HG03457 (cell line): Measurements from ENCODE around the gene CHMP1B.
A peak's percentile ranks its signal among the peaks of the same experiment; 100 is the strongest.
"Not testable (repeated sequence)": the region's sequence is repeated elsewhere in the genome, so short reads cannot be mapped to it uniquely, and the experiment has no call there.

Experiments
- ATAC-seq: cut with Tn5 transposase; IDR thresholded peaks from one replicate; pipeline ENCODE4 v1.9.1; 2021; ENCODE audit warnings: moderate number of reproducible peaks; ENCODE audit not compliant: unreplicated experiment

Gene CHMP1B

DNA sequence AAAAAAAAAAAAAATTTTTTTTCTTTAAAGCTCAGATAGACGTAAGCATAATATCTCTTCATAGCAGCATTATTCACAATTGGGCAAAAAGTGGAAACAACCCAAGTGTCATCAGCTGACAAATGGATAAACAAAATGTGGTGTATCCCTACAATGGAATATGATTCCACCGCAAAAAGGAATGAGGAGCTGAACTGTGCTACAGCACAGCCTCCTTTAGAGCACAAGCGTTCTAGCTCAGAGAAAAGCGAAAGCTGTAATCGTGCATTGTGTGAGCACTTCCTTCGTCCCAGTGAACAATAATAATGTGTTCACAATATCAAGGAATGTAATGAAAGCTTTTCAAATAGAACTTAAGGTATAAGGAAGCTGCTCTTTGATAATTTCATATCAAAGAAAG is 11.7 kb upstream of the CHMP1B start:
- no peak for ATAC-seq

DNA sequence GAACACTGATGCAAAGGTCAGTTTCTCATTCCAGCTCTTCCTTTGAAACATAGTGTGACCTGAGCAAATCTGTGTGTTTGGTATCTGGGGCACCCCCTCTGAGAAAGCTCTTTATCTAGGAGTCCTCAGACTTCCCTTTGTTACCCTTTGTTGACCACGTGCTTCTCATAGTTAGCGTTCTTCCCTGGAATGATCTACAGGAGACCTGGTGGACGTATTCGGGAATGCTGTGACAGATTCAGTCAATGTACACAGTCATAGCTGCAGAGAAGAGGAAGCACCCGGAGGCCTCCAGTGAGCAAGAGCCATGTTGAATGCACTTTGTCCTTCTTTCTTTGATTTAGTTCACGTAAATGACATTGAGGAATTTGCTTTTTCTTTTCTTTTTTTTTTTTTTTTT is 10.7 kb upstream of the CHMP1B start:
- ATAC-seq, result no peak

GRCh38 chr18:11842562-11842961 is 8.7 kb upstream of the CHMP1B start:
- no peak for ATAC-seq

DNA sequence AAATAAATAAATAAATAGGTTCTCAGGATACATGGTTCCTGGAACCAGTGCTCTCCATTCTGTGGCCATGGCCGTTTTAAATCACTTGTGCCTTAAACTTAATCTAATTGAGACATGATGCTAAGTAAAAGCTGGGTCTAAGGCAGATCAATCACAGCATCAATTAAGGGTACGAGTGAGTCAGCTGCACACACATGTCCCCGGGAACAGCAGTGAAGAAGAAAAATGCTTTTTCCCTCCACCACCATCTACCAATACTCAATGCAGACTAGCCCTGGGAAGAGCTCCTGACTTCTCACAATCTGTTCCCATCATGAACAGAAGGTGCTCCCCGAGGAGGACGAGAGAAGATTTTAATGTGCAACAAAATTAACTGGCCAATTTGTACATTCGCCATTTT is 6.8 kb upstream of the CHMP1B start:
- no peak for ATAC-seq

- ATAC-seq, result no peak
Observed at GRCh38 chr18:11845654-11846053, 5.6 kb upstream of the CHMP1B start.

DNA sequence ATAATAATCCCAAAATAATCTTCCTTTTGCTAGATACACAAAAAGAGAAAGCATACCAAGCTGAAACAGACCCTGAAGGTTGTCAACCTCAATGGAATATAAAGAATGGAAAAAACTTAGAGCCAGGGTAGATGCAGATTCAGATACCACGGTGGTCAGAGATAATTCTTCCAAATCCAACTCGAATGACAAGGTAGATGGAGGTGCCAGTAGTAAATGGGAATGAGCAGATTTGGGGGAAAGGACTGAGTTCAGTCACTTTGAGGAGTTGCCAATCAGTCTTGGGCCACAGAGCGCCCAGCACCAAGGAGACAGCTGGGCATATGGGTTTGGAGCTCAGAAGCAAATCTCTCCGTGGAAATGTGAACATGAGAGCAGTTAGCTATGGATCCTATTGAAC is 3.4 kb upstream of the CHMP1B start:
- no peak for ATAC-seq

- ATAC-seq, result no peak
Observed at GRCh38 chr18:11849279-11849678, 1.9 kb upstream of the CHMP1B start.

GRCh38 chr18:11849841-11850634 is 1.2 kb upstream of the CHMP1B start:
- no peak for ATAC-seq

- ATAC-seq, result peak; percentile 25
Observed at GRCh38 chr18:11850821-11851145, 430 bp upstream of the CHMP1B start.

DNA sequence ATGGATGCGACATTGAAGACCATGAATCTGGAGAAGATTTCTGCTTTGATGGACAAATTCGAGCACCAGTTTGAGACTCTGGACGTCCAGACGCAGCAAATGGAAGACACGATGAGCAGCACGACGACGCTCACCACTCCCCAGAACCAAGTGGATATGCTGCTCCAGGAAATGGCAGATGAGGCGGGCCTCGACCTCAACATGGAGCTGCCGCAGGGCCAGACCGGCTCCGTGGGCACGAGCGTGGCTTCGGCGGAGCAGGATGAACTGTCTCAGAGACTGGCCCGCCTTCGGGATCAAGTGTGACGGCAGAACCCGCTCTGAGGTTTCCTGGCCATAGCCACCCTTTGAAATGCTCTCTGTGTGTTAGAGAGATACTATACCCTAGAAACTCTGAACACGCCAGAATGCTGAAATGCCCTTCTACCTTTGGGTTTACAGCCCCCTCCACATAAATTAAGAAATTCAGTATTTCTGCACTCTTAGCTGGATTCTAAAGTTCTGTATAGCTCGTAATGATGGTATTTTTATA is 659 bp downstream of the CHMP1B start:
- ATAC-seq, result no peak

- ATAC-seq, result not testable (repeated sequence)
Observed at GRCh38 chr18:11854554-11854953, 3.3 kb downstream of the CHMP1B start.

GRCh38 chr18:11857177-11857887 is 6.1 kb downstream of the CHMP1B start:
- ATAC-seq, result no peak

- ATAC-seq, result no peak
Observed at GRCh38 chr18:11859282-11859830, 8.1 kb downstream of the CHMP1B start.

- ATAC-seq, result no peak
Observed at GRCh38 chr18:11859903-11860407, 8.7 kb downstream of the CHMP1B start.

DNA sequence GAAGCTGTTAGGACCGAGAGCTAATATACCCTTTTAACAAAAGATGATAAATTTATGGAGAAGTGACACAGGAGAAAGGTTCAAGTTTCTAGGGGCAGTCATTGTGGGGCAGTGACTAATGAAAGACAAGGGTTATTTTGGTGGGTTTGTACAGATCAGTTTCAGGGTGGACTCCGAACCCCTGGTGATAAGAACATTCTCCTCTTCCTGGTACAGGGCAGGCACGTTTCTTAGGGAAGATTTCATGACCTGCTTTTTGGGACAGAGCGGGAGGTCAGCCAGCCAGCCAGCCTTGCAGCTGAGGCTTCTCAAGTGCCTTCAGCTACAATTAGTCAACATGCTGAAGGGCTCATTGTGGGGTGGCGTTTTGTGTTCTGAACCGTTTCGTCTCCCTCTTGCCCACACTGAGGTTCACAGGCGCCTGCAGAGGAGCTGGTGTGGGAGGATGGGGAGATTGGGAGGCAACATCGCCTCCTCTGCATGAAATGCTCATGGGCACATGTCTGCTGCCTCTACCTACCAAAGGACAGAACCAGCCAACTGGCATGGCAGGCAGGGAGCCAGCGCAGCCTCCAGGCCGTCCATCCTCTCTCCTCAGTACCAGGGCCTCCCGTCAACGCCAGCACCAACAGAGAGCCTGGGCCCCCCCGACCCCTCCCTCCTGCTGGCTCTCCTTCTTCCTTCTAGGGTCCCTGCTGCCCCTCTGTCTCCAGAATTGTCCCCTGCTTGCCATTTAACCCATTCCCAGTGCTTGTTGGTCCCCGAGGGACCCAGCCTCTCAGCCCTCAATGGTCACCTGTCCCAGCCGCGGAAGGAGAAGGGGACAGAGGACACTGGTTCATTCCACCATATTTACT is 9.6 kb downstream of the CHMP1B start:
- no peak for ATAC-seq

DNA sequence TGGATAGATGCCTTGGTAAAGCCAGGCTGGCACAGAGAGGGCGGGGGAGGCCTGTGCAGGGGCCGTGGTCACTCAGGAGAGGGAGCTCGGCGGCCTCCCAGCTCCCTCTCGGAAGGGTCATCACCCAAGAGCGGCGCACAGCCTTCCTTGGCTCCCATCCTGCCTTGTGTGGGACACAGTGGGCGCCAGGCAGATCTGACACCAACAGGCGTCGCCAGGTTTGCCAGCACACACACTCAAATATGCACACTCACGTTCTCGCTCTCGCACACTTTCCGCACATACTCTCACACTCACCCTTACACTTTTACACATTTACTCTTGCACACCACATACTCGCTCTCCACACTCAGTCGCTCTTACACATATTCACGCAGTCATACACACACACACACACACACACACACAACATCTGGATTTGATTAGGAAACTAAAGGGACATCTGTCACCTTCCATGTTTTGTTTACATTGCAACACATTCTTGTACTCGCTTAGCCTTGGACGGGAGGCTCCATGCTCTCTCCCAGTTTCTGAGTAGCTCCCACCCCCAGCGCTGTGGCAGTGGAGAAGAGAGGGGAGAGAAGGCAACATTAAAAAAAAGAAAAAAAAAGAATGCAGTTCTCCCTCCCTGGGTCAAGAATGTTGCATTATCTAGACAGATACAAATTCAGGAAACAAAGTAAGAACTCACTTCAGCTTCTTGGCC is 10.5 kb downstream of the CHMP1B start:
- no peak for ATAC-seq

DNA sequence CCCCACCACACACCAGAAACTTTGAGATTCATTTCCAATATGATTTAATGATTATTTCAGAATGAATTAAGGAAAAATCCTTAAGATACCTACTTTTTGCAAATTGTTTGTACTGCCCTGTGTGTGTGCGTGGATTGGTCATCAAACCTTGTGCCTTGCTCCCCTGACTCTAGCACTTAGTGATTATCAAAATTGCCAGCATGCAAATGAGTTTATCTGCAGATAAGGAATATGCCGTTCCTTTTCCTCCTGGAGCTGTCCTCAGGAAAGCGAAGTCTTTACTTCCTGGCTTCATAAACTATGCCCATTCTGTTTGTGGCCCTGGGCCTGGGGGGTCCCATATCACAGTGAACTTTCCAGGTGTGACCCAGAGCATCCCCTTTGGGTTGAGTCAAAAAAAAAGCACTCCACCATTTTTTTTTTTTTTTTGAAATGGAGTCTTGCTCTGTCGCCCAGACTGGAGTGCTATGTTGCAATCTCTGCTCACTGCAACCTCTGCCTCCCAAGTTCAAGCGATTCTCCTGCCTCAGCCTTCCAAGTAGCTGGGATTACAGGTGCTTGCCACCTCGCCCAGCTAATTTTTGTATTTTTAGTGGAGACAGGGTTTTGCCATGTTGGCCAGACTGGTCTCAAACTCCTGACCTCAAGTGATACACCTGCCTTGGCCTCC is 11.4 kb downstream of the CHMP1B start:
- no peak for ATAC-seq

DNA sequence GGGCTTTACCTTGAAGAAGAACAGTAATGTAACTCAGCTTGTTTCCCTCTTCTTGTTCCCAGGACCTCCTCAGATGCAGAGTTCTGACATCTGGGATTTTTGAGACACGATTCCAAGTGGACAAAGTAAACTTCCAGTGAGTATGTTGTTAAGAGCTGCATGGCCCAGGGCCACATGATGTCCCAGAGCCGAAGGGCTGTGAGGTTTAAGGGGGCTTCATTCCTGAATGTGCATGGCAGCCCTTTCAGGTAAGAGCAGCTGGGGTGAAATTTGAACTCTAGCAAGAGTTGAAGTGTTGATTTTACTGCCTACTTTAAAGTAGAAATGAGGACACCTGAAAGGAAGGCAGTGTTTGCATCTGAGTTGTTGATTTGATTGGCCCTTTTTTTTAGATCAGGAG is 13.3 kb downstream of the CHMP1B start:
- ATAC-seq, result no peak

- no peak for ATAC-seq
Observed at GRCh38 chr18:11865071-11865470, 13.9 kb downstream of the CHMP1B start.

GRCh38 chr18:11866329-11866728 is 15.1 kb downstream of the CHMP1B start:
- no peak for ATAC-seq
